GM19025 (cell line): ENCODE results near the gene RPS6KA1.
A peak's percentile ranks its signal among the peaks of the same experiment; 100 is the strongest.

Experiments
- ATAC-seq: cut with Tn5 transposase; IDR thresholded peaks from one replicate; pipeline ENCODE4 v1.9.1; 2021; ENCODE audit warnings: mild to moderate bottlenecking, low read depth, moderate library complexity; ENCODE audit not compliant: unreplicated experiment

The RPS6KA1 gene

DNA sequence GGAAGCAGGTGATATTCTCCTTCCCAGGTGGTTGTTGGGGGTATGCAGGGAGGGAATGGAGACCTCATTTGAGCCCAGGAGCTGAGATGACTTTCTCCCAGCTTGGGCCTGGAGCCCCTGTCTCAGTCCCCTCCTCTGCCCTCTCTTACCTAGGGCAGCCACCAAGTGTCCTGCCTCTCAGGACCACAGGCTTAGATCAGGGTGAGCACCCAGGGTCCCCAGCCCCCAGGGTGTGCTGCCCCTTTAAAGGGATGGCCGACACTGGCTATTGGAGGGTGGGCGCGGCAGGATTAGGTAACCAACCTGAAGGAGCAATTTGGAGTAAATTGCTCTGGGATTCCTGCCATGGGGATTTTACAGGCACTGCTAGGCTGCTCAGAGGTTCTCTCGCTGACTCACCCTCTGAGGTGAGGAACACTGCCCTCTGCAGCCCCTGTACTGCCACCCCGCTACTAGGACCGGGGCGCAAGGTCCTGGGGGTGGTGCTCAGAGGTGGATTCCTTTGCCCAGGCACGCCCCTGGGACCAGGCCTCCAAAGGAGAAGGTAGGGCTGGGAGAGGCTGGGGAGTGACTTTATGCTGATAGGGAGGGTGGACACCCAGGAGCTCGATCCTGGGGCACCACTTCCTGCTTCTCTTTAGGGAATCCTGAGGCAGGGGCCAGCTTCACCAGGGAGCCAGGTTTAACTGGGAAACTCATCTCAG is 1.5 kb downstream of the RPS6KA1 start:
- ATAC-seq, result no peak

DNA sequence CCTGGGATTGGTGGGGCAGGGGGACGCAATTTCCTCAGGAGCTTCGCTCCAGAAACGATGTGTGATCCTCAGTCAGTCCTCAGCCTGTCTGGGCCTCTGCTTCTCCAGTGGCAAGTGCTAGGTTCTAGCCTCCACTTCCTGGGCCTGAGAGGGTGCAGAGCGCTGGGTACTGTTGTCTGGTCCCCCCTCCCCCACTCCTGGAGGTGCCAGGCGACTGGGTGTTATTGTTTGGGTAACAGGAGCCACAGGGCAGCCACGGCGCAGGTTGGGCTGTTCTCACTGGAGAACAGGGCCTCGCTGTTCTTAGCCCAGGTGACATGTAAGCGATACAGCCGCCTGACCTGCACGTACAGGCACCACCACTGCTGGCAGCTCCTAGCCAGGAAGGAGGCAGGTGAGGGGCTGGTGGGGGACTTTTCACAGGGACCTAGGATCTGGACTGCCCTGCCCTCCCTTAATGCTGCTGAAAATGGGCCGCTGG is 2.1 kb downstream of the RPS6KA1 start:
- no peak for ATAC-seq

DNA sequence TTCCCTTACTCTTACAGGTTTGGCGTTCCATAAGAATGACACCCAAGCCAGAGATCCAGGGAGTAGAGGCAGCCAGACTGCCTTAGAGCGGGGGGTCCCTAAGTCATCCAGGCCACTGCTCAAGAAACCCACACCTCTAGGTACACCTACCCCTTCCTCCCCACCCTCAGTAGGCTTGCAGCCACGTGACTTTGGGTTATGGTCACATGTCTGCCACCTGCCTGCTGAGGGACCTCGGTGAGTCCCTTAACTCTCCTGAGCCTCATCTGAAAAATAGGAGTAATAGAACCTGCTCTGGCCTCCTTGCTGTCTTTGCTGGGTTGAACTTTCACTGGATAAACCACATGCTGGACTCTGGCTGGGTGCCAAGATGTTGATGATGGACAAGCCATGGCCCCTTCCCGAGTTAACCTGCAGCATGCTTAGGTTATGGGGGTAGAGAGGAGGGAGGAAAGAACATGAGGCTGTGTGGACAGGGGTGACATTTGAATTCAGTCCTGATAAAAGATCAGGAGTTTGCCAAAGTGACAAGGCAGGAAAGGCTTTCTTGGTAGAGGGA is 4.5 kb downstream of the RPS6KA1 start:
- no peak for ATAC-seq

DNA sequence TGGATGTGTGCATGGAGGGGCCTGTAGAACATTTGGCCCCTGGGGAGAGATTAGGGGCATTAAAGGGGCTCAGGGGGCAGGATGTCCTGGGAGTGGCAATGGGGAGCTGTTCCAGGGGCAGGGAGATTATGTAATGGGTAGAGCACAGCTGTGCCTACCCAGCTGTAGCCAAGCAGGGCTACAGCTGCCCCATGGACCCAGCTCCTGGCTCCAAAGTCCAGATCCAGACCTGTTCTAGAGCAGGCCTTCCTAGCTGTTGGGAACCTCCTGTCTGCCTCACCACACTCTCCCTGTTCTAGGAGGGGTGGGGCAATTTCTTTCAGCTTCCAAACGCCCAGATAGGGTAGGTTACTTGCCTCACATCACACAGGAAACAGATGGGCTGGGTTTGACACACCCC is 5.6 kb downstream of the RPS6KA1 start:
- no peak for ATAC-seq

DNA sequence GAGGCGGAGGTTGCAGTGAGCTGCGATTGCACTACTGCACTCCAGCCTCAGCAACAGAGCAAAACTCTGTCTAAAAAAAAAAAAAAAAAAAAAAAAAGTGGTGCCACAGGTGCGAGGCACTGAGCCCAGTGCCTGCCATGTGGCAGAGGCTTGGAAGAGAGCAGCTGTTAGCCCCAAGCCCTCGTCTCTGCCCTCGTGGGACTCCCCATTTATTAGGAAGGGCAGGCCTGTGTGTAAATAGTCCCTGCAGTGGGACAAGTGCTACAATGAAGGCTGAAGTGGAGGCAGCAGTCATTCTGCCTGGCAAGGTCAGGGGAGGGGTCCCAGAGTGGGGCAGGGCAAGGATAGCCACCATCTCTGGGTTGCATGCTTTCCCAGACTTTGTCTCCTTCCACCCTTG is 6.5 kb downstream of the RPS6KA1 start:
- no peak for ATAC-seq

DNA sequence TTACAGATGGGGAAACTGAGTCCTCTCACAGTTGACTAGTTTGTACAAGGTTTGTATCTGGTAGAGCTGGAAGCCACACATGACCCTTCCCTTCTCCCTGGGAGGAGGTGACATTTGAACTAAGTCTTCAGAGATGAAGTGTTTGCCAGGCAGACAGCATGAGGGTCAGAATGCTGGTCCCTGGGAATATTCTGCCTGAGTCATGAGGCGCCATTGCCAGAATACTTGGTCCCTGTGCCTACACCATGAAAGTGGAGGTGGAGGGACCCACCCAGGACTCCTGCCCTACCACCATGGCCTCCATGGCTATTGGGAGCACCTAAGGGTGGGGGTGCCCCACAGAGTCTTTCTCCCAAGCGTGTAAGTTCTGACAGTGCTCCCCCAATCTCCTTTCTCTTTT is 7.0 kb downstream of the RPS6KA1 start:
- no peak for ATAC-seq

DNA sequence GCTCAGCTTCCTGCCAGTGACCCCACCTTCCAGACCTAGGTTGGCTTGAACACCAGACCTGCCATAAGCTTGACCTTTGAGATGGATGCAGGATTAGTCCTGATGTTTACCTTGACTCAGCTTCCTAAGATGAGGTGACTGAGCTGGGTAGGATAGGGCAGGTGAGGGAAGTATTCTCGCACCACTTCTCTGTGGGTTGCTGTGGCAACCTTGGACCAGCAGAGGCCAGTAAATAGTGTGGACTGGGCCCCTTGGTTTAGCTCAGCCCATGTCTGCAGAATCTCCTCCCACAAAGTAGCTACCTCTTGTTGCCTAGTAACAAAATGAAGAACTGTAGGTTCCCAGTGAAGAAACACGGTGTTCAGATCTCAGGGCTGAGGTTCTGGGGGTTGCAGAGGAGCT is 8.4 kb downstream of the RPS6KA1 start:
- no peak for ATAC-seq

DNA sequence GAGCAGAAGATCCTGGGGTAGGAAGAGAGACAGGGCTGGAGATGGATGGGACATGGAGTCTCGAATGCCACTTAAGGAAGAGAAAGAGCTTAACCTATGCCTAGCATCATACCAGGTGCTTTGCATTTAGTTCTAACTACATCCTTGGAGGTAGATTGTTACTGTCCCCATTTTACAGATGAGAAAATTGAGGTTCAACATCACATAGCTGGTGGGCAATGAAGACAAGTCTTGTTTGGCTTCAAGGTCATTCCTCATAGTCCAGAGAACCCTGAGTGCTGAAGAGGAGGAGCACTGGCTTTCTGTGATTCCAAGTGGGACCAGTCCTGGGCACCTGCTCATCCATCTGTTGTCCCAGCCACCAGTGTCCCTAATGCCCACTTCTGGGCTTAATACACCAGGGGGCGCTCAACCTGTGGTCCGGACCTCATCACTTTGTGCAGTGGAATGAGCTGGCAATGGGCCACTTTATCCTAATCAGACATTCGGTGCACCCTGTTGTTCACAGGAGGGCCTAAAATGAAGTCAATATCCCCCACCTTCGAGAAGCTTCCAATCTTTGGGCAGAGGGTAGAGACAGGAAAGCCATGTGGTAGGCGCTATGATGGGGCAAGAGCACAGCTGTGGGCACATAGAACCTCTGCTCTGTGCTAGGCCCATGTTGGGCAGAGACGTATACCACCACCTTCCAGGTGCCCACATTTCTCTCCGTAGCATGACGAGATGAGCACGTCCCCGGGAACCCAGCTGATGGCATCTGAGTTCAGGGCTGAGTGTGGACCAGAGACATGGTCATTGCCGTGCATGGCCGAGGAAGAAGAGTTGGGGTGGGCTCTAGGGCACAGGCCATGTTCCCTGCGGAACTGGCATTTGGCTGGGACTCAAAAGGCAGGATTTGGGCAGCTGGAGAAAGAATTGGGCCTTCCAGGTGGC is 9.2 kb downstream of the RPS6KA1 start:
- ATAC-seq, result no peak

DNA sequence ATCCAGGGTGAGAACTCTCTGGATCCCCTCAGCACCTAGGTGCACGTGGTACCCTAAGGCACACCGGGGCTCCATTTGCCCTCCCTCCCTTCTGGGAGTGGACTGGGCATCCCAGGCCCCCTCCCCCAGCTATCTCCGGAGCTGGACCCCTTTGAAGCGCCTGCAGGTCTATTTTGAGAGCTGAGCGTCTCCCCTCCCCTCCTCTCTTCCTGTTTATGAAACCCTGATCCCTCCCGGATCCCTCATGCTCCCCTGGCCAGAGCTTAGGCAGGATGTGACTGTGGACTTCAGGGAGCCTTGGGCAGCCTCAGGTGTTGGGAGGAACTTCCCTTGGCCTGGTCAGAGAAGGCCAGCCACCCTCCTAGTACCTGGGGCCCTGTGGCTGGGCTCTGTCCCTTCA is 10.2 kb downstream of the RPS6KA1 start:
- ATAC-seq, result no peak

DNA sequence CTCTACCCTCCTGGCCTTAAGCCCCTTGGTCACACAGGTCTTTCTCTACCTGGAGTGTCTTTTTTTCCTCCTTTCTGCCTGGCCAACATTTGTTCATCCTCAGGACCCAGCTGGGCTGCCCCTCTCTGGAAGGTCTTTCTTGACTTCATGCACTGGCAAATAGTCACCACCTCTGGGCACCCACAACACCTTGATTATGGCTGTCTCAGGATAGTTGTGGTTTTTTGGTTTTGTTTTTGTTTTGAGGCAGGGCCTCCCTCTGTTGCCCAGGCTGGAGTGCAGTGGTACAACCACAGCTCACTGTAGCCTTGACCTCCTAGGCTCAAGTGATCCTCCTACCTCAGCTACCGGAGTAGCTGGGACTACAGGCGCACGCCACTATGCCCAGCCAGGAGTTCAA is 10.8 kb downstream of the RPS6KA1 start:
- ATAC-seq, result no peak

DNA sequence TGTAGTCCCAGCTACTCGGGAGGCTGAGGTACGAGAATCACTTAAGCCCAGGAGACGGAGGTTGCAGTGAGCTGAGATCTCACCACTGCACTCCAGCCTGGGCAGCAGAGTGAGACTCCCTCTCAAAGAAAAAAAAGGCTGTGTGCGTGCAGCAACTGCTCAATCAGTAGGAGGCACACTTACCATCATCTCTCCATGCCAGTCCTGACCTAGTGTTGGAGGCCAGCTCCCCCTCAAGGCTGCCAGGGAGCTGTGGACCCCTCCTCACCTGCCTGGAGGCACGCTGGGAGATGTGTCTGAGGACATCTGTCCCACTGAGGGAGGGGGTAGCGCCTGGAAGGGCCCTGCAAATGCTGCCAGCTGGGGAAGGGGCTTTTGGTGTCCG is 11.9 kb downstream of the RPS6KA1 start:
- no peak for ATAC-seq

DNA sequence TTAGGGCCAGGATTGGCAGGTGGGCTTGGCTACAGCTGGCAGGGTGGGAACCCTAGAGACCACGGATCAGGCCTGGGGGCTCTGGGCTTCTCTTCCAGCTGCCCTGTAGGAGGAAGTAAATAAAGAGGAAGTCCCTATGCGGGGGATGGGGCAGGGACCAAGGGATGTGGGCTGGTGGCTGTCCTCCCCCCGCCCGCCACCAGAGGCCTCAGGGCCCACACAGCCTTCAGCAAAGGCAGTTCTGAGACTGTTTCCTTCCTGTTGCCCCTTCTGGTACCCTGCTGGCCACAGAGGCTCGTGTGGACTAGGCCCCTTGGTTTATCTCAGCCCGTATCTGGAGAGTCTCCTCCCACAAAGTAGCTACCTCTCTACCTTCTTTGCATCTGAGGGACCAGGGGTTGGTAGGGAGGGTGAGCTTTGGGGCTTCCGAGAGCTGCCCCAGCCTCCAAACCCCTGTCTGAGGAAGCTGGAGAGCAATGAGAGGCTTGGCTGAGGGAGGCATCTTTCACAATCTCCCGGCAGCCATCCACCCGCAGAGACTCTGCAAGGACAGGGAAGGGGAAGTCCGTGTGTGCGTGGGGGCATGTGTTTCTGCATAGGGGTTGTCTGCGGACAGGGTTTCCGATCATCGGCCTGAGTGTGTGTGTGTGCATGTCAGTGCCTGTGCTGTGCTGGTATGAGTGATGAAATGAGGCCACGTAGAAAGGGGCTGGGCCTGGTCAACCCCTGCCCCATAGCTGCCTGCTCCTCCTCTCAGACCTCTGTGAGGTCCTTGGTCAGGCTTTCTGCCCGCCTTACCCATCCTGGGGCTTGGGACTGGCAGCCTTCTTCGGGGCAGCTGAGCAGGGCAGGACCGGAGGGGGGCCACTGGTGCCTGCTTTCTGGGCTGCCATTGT is 12.5 kb downstream of the RPS6KA1 start:
- peak; percentile 38 for ATAC-seq

DNA sequence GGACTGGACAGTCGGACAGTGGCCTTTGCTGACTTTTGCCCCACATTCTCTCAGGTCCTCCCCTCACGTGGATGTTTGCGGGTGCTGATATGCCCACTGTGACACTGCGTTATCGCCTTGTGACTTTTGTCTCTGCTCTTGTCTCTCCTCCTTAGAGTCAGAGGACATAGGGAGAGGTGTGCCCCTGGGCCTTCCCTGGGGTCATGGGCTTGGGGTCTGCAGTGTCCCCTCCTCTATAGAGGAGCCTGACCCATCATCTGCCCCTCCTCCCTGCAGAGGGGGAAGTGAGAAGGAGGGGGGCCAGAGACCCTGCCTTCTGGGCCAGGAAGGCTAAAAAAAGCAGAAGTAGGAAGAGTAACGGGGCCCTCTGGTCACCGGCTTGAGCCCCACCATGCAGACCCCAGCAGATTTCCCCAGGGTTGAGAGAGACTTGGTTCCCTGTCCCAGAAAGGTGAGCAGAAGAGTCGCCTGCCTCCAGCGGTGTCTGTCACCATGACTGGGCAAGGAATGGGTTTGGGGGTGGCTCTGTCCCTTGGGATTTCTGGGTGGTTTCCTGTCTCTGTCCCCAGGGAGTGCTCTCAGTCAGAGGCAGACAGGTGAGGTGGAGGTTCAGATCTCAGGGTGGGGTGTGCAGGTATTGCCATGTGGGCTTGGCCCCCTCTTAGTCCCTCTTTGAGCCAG is 13.3 kb downstream of the RPS6KA1 start:
- ATAC-seq, result no peak

DNA sequence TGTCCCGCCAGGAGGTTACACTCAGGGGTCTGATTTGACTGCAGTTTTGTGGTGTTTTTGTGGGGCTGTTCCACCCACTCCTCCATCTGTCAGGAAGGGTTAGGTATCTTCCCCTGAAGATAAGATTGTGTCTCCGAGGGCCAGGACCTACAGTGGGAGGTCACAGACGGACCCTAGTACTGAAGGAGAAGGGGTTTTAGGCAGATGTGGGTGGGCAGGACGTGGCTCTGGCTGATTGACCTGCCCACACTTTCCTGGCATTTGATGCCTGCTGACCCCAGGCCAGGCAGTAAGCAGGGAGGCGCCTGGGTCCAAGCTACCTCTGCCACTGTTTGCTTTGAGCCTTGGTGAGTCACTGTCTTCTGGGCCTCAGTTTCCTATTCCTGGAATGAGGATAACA is 13.9 kb downstream of the RPS6KA1 start:
- no peak for ATAC-seq

DNA sequence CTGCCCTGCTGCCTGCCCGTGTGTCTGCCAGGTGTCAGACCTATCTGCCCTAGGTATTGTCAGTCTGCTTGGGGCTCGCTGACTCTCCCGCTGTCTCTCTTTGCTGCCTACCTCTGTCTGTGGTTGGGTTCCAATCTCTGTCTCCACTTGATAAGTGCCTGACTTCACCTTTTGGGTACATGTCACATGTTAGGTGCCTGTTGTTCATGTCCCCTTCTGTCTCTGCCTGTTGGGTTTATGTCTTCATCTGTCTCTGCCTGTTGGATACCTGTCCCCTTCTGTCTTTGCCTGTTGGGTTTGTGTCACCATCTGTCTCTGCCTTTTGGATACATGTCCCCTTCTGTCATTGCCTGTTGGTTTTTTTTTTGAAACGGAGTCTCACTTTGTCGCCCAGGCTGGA is 14.6 kb downstream of the RPS6KA1 start:
- ATAC-seq, result no peak

DNA sequence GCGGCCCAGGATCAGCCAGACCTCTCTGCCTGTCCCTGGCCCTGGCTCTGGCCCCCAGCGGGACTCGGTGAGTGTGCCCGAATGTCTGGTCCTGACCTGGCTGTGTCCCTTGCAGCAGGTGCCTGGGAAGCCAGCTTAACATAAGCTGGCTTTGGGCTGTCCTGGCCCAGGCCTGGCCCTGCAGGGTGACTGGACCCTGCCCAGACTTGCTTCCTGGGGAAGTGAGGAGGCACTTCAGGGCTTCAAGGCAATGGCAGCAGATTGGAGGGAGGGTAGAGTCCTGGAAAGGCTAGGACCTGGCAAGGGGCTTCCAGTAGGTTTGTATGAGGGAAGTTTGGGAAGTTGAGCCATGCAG is 16.4 kb downstream of the RPS6KA1 start:
- ATAC-seq, result peak; percentile 2

DNA sequence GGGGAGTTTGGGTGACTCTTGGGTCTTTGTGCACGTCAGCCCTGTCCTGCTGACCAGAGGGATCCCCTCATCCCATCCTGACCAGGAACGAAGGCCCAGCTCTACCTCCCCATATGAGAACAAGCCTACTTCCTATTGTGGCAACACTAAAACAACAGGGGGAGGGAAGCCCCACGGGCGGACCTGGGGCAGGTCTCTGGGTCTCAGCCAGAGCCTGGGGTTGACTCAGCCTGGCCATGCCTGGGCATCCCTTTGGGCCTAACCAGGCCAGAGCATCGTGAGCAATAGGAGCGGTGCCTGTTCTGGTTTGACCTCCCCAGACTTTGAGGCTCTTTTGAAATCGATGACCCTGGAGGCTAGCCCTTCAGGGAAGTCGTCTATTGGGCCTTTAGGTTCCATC is 16.8 kb downstream of the RPS6KA1 start:
- no peak for ATAC-seq

DNA sequence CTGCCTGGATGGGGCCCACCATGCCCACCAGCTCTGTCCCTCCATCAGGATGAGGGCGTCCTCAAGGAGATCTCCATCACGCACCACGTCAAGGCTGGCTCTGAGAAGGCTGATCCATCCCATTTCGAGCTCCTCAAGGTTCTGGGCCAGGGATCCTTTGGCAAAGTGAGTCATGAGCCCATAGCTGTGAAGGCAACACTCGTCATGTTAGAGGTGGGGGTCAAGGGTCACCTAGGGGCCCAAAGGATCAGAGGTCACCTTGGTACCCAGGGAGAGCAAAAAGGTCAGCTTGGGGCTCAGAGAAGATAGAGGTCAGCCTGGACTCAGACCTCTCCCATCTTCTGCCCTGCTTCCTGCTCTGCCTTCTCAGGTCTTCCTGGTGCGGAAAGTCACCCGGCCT is 17.3 kb downstream of the RPS6KA1 start:
- no peak for ATAC-seq

DNA sequence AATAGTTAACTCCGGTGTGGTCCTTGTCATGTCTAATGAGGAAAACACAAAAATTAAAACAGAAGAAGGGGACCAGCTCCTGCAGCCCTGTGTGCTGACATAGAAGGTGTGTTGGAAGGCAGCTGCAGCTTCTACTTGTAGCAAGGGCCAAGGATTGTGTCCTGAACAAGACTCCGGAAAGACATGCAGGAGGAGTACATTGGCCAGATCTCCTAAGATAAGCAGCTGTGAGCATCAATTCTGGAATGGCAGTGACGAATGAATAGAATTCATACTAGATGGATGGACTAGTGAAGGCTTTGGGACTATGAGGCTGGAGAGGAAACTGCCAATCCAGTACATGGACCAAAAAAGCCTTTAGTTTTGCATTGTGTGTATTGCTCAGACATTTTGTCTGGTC is 19.3 kb downstream of the RPS6KA1 start:
- no peak for ATAC-seq

DNA sequence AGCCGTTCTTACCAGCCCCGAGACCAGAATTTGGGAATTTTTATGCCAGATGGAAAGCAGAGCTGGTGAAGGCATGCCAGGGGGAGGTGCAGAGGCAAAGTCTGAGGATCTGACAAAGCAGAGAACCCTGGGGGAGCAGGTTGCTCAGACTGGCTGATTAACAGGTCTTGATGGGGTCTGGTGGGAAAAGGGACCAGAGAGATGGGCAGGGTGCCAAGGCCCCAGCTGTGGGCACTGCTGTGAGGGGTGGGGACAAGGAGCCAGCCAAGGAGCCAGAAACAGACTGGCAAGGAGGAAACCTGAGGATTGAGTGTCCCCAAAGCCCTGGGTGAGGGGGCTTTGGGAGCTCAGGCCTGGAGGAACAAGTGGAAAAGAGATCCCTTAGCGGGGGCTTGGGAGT is 21.4 kb downstream of the RPS6KA1 start:
- no peak for ATAC-seq
